Lung (tissue), 12 donors: ENCODE data around the gene CPNE9. TPM values are rescaled to one million over a fixed set of nuclear protein-coding genes. Genes with fewer than 3 reads are reported as not detected.

Experiments used
- ATAC-seq: fragments of 200-7000 bp; cut with Tn5 transposase; one replicate; pipeline ENCODE4 v1.9.1; 2020; ENCODE audit warnings: moderate number of reproducible peaks; ENCODE audit not compliant: insufficient read depth, low FRiP score
- DNase-seq, 3 donors: peaks; one replicate each; pipeline ENCODE4 v3.0.0-alpha.2; 2013 to 2017
- H3K27ac ChIP-seq, 2 donors: one replicate each; pipeline ENCODE4 v1.5.1; 2013; ENCODE audit warnings: mild to moderate bottlenecking in 2 of 2, moderate library complexity in 2 of 2, control low read depth in 1 of 2, inconsistent platforms in 1 of 2, low read depth in 1 of 2, low read length in 1 of 2
- H3K27me3 ChIP-seq, 3 donors: one replicate each; pipeline ENCODE4 v1.5.1; 2013; ENCODE audit warnings: low read length in 2 of 3; ENCODE audit not compliant: control insufficient read depth in 3 of 3, insufficient read depth in 3 of 3
- H3K36me3 ChIP-seq, 4 donors: one replicate each; pipeline ENCODE4 v1.5.1; 2013; ENCODE audit warnings: low read length in 4 of 4, mild to moderate bottlenecking in 1 of 4, moderate library complexity in 1 of 4; ENCODE audit not compliant: control insufficient read depth in 4 of 4, insufficient read depth in 4 of 4
- H3K4me1 ChIP-seq, 5 donors: one replicate each; pipeline ENCODE4 v1.5.1; 2013; ENCODE audit warnings: low read length in 5 of 5, mild to moderate bottlenecking in 2 of 5, moderate library complexity in 1 of 5; ENCODE audit not compliant: control insufficient read depth in 5 of 5, insufficient read depth in 5 of 5
- H3K4me3 ChIP-seq: one replicate; pipeline ENCODE4 v1.5.1; 2013; ENCODE audit warnings: mild to moderate bottlenecking, control low read depth, moderate library complexity
- H3K9ac ChIP-seq, 2 donors: one replicate each; pipeline ENCODE4 v1.5.1; 2013; ENCODE audit warnings: low read length in 2 of 2, control low read depth in 1 of 2; ENCODE audit not compliant: insufficient read depth in 1 of 2
- H3K9me3 ChIP-seq, 4 donors: one replicate each; pipeline ENCODE4 v1.5.1; 2013; ENCODE audit warnings: low read length in 3 of 4, mild to moderate bottlenecking in 1 of 4, moderate library complexity in 1 of 4; ENCODE audit not compliant: control insufficient read depth in 4 of 4, insufficient read depth in 3 of 4
- WGBS, 2 donors: extraction: QIAGEN DNeasy Blood & Tissue Kit; methylation state at CpG; one replicate each; pipeline ENCODE4 v1.1.7; 2013; 5-methylcytosine and 5-hydroxymethylcytosine counted together
- polyA plus RNA-seq, 2 donors: library from polyadenylated mRNA; stranded (reverse); fragments of 200-250 nt; gene quantifications; one replicate each; pipeline ENCODE4 v1.2.1, GENCODE V29; 2013
- total RNA-seq, 2 donors: library from RNA; depleted of rRNA in 1 of 2; stranded (reverse); fragments of >200 nt in 1 of 2; gene quantifications; one replicate each; pipeline ENCODE4 v1.2.1, GENCODE V29; 2014 to 2021
- TF ChIP-seq, protein P1 (sequence below): IDR thresholded peaks from 2 replicates; pipeline ENCODE4 v1.5.1; 2012; ENCODE audit warnings: mild to moderate bottlenecking; ENCODE audit errors: control extremely low read depth, extremely low read depth
- donor health status: control.
- donor health status: control.
- donor health status: Bipolar disorder and iron deficiency.
- donor health status: healthy.
- donor health status: DM: yes; HTN: yes; CAD: no.

CPNE9 gene
- total and polyA plus RNA-seq, 4 donors: 0.11 to 0.34 (median 0.16) TPM; not detected in 1

DNA sequence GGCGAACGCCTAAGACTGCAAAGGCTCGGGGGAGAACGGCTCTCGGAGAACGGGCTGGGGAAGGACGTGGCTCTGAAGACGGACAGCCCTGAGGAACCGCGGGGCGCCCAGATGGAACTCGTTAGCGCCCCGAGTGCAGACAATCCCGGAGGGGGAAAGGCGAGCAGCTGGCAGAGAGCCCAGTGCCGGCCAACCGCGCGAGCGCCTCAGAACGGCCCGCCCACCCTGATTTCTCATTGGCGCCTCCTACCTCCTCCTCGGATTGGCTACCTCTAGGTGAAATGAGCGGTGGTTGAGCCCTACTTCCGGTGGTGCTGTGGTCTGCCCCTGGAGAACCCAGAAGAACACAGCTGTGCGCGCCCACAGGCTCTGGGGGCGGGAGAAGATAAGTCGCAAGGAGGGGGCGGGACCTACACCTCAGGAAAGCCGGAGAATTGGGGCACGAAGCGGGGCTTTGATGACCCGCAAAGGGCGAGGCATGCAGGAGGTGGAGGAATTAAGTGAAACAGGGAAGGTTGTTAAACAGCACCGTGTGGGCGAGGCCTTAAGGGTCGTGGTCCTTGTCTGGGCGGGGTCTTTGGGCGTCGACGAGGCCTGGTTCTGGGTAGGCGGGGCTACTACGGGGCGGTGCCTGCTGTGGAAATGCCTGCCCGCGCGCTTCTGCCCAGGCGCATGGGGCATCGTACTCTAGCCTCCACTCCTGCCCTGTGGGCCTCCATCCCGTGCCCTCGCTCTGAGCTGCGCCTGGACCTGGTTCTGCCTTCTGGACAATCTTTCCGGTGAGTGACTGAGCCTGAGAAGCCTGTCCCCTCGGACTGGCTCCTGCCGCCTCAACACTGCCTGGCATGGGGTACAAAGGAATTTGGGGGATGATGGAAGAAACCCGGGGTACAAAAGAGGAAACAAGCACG is 46.3 kb downstream of the CPNE9 start, which contains the start of gene OGG1:
OGG1 (plus strand) TSS at position 308 of the 911 bp plus-strand sequence; CDS start at position 643, 335 bp downstream.
- H3K36me3 ChIP-seq: peaks cover 28 to 61% (median 42%) of the 10 kb centered on the region in 4 donors
- no peaks in the 10 kb centered on the region for H3K9me3 ChIP-seq
- peak within 1 kb of the TSS; percentile 81 to 92 for H3K27ac ChIP-seq
- H3K27me3 ChIP-seq: no peaks in the 10 kb centered on the region
- peak within 1 kb of the TSS in 1 of 2 donors; percentile 68 for H3K9ac ChIP-seq
- 0% methylated on average over 59 to 60 of the region's 60 CpGs for WGBS, 2 donors
- TF ChIP-seq, protein P1, sequence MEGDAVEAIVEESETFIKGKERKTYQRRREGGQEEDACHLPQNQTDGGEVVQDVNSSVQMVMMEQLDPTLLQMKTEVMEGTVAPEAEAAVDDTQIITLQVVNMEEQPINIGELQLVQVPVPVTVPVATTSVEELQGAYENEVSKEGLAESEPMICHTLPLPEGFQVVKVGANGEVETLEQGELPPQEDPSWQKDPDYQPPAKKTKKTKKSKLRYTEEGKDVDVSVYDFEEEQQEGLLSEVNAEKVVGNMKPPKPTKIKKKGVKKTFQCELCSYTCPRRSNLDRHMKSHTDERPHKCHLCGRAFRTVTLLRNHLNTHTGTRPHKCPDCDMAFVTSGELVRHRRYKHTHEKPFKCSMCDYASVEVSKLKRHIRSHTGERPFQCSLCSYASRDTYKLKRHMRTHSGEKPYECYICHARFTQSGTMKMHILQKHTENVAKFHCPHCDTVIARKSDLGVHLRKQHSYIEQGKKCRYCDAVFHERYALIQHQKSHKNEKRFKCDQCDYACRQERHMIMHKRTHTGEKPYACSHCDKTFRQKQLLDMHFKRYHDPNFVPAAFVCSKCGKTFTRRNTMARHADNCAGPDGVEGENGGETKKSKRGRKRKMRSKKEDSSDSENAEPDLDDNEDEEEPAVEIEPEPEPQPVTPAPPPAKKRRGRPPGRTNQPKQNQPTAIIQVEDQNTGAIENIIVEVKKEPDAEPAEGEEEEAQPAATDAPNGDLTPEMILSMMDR: no peak
- peak within 1 kb of the TSS; percentile 61 for H3K4me3 ChIP-seq
- ATAC-seq (peak; percentile 98), DNase-seq (peak; percentile 99 to 100 (median 100))
- H3K4me1 ChIP-seq: peaks cover 0 to 31% (median 9%) of the 10 kb centered on the region in 5 donors

DNA sequence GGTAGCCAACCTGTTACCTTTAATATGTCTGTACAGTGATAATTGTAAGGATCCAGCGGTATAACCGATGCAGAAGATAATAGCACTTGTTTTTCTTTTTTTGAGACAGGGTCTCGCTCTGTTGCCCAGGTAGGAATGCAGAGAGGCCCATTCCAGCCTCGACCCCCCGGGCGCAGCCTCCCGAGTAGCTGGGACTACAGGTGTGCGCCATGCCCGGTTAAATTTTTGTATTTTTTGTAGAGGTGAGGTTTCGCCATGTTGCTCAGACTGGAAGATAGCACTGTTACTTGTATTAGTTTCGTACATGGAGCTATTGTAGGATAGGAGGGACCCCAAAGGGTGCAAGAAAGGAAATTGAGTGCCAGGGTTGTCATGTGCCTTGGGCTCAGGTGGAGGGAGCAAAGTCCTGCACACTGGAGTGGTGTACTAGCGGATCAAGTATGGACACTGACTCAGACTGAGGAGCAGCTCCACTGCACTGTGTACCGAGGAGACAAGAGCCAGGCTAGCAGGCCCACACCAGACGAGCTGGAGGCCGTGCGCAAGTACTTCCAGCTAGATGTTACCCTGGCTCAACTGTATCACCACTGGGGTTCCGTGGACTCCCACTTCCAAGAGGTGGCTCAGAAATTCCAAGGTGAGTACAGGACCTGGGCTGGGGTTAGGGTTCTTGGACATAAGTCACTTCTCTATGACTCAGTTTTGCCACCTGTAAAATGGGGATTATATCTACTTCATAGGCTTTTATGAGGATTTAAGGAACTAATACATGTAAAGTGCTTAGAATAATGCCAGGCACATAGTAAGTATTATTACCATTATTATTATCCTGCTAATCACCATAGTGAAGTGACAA is 47.2 kb downstream of the CPNE9 start:
- 41 to 53% methylated on average over 17 of the region's 17 CpGs for WGBS, 2 donors
- Histone ChIP-seq H3K36me3 (peaks cover 19 to 54% (median 34%) of the 10 kb centered on the region in 4 donors), H3K27ac (peak overlapping the region; percentile 62 to 91), H3K4me1 (peaks cover 0 to 31% (median 9%) of the 10 kb centered on the region in 5 donors), H3K4me3 (peak overlapping the region; percentile 61), H3K9me3 (no peaks in the 10 kb centered on the region), H3K9ac (peak overlapping the region in 1 of 2 donors; percentile 54), H3K27me3 (no peaks in the 10 kb centered on the region)
- ATAC-seq (no peak), DNase-seq (no peak)
- TF ChIP-seq, protein P1: no peak

DNA sequence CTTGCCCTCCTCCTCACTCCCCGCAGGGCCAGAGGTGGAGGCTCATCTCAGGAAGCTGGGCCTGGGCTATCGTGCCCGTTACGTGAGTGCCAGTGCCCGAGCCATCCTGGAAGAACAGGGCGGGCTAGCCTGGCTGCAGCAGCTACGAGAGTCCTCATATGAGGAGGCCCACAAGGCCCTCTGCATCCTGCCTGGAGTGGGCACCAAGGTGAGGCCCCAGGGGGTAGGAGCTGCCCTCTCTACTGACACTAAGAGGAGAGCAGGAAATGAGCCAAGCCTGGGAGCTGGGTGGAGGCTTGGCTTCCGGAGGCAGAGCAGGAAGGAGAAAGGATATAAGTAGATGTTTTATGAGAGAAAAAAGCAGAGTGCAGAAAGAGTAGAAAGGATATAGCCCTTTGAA is 51.0 kb downstream of the CPNE9 start:
- no peak for DNase-seq
- Histone ChIP-seq H3K4me1 (peaks cover 0 to 18% (median 4%) of the 10 kb centered on the region in 5 donors), H3K9ac (no peak overlapping the region), H3K9me3 (no peaks in the 10 kb centered on the region), H3K4me3 (no peak overlapping the region), H3K27ac (peak overlapping the region in 1 of 2 donors; percentile 11), H3K36me3 (peaks cover 21 to 59% (median 38%) of the 10 kb centered on the region in 4 donors), H3K27me3 (no peaks in the 10 kb centered on the region)
- TF ChIP-seq, protein P1: no peak
- 36 to 45% methylated on average over 8 of the region's 8 CpGs for WGBS, 2 donors
- ATAC-seq: no peak
